HG03045 (cell line): ENCODE results near the gene MUC4.

Experiments
- ATAC-seq: cut with Tn5 transposase; IDR thresholded peaks from one replicate; pipeline ENCODE4 v1.9.1; 2021; ENCODE audit warnings: mild to moderate bottlenecking, moderate library complexity; ENCODE audit not compliant: unreplicated experiment

MUC4 gene

DNA sequence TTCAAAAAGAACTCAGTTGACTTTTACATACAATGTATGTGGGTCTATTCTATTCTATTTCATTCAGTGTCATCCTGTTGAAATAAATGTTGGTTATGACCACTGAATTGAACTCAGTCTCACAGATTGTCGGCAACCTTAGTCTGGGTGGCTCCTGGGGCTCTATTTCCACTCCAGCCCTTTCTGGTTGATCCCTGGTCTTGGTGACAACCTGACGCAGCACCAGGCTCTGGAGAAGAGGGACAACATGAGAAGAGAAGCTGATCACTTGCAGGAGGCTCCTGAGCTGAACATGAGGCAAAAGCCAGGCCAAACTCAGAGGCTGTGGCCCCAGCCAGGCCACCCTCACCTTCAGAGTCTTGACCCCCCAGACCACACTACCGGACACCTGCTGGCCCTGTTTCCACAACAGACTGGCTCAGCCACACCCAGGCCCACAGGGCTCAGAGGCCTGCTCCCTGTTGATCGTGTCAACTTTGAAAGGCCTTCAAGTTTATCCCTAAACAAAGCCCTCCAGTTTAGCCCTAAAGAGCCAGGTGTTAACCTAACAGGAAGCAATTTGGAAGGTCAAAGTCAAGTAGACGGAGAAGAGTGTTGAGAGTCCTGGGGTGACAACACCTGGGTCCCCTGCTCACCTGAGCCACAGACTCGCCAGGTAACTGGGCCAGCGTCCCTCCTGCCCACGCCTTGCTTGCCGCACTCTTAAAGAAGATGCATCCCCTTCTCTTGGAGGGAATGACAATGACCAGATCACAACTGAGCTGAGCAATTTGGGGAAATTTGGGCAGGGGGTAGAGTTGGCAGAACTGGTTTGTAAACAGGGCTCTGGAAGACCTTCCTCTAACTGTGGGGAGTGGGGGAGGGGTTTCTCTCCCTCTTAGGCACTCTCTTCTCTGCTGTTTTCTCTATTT, 106.4 kb downstream of the MUC4 start:
- no peak for ATAC-seq

DNA sequence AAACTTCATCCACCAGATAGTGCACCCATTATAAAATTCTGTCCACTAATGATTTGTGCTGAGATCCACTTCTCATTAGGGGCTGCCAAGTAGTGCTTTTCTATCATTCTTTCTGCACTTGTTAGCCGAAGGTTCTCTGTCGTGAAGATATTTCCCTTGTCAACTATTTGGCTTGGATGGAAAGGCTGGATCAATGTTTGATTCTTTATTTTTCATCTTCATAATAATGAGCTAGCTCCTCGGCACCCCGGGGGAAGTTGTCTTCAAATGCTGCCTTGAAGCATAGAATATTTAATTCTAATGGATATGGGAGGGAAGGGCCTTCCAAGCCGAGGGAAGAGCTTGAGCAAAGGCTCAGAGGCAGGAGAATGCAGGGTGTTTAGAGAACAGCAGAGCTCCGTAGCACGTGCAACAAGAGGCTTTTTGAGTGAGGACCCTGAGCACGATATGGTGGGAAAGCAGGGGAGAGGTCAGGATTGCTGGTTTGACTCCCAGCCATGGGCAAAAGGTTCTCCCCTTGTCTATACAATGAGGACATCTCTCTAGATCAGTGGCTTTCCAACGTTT, 107.2 kb downstream of the MUC4 start:
- no peak for ATAC-seq

DNA sequence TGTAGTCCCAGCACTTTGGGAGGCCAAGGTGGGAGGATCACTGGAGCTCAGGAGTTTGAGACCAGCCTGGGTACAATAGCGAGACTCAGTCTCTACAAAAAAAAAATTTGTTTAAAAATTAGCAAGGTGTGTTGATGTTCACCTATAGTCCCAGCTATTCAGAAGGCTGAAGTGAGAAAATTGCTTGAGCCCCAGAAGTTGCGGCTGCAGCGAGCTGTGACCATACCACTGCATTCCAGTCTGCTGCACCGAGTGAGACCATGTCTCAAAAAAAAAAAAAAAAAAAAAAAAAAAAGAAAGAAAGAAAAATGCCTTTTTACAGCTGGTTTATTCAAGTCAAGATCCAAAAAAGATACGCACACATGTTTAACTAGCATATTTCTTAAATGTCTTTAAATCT, 108.0 kb downstream of the MUC4 start:
- no peak for ATAC-seq

DNA sequence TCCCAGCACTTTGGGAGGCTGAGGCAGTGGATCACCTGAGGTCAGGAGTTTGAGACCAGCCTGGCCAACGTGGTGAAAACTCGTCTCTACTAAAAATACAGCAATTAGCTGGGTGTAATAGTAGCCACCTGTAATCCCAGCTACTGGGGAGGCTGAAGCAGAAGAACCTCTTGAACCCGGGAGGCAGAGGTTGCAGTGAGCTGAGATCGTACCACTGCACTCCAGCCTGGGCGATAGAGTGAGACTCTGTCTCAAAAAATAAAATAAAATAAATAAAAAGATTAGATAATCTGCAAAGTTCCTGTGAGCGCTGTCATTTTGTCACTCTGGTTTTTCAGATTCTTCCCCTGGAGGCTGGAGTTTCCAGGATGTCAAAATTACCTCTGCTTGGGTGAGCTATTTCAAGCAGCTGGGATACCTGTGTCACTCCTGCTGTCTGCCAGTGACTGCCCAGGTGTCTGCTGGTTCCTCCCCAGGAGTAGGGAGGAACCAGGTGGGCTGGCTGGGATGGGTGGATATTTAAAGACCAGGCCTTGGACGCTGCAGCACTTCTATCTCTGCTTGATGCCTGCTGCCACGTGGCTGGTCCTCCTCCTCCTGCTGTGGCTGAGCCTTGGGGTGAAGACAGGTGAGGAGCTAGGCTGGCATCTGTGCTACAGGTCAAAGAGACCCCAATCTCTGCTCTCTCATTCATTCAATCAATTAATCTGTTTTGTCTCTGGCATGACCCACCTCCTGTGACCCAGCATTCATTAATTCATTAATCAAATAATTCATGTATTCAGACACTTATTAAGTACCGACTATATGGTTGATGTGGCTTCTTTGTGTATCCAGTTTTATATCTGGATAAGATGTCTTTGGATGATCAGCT, 110.5 kb downstream of the MUC4 start:
- ATAC-seq, result no peak

DNA sequence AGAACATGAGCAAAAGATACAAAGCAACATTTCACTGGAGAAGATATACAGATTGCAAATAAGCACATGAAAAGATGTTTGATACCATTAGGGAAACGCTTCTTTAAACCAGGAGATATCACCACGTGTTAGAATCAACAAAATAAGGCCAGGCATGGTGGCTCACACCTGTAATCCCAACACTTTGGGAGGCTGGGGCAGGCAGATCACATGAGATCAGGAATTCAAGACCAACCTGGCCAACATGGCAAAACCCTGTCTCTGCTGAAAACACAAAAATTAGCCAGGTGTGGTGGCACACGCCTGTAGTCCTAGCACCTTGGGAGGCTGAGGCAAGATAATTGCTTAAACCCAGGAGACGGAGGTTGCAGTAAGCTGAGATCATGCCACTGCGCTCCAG, 111.4 kb downstream of the MUC4 start:
- ATAC-seq, result no peak

DNA sequence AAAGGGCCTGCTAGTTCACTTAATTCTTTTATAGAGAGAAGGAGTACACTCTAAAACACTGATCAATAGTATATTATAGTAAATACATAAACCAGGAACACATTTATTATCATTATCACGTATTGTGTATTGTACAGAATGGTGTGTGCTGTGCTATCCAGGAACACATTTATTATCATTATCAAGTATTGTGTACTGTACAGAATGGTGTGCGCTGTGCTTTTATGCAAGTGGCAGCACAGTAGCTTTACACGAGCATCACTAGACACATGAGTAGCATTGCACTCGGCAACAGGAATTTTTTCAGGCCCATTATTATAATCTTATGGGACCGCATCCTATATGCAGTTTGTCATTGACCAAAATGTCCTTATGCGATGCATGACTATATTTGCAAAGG, 111.9 kb downstream of the MUC4 start:
- no peak for ATAC-seq

DNA sequence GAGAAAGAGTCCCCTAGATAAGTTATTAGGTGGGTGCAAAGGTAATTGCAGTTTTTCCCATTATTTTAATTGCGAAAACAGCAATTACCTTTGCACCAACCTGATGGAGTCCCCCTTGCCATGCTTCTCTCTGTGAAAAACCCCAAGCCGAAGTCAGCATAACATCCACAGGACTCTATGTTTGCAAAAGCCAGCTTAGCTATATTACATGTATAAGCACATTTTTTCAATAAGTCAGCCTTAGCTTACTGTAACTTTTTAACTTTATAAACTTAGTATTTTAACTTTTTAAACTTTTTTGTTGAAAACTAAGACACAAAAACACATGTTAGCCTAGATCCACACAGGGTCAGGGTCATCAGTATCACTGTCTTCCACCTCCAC, 112.3 kb downstream of the MUC4 start:
- ATAC-seq, result no peak

DNA sequence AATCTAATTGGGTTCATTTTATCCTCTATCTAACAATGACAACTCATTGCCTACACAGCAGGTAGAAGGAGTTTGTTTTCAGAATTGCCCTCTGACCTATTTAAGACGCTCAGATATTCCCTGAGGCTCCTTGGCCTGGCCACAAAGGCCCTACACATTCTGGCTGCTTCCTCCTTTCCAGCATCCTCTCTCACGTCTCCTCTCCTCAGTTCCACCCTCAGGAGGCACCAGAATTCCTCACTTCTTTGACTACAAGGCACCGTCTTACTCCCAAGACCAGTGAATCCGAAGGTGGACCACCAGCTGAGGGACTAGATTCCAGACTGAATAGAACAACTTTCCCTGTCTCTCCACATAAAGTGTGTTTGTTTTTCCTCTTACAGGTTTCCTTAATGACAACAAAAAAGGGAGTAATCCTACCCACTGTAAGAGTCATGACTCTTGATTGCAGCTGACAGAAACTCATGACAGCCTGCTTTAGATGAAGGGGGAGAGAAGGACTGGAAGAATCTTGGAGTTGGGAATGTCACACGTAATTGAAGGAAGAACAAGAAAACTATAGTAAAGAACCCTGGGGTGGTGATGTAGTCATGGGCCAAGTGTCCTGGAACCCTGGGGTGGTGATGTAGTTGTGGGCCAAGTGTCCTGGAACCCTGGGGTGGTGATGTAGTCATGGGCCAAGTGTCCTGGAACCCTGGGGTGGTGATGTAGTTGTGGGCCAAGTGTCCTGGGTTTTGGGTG, 112.9 kb downstream of the MUC4 start:
- no peak for ATAC-seq

DNA sequence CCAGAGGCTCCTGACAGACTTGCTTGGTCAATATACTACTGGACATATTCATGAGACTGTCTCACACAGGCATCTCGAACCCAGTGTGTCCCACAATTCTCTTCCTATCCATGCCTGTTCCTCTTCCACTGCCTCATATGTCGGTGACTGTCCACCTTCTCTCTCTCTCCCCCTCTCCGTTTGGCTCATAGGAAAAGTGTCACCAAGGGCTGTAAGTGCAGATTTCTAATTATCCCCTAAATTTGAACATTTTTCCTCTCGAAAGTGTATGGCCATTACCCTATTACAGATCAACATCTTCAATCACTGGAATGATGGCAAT, 113.4 kb downstream of the MUC4 start:
- ATAC-seq, result no peak

DNA sequence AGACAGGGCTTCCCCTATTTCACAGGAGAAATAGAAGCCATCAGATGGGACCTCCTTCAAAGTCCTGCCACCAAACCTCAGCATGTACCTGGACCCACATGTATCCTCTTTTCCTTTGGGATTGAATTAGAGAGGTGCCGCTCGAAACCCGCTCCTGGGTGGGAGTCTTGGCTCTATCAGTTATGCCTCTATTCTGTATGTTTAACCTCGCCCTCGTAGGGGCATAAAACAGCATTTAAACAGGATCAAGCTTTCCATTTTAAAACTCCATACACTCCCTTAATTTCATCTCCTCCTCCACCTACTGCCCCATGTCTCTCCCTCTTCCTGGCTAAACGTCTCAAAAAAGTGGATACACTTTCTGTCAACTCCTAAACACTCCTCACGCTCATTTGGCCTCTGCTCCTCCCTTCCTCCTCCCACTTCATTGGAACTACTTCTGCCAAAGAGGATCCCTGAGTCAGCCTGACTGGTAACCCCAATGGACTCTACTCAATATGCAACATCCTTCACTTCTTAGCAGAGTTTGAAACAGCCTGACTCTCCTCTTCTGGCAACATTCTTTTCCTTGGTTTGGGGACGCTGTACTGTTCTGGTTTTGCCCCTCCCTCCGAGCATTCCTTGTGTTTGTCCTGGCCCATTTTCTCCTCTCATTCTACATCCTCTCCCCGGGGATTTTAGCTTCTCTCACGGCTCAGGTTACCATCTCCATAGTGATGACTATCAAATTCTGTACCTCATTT, 114.0 kb downstream of the MUC4 start:
- no peak for ATAC-seq
